ENCODE results near the gene CADM3.

Gene CADM3

DNA sequence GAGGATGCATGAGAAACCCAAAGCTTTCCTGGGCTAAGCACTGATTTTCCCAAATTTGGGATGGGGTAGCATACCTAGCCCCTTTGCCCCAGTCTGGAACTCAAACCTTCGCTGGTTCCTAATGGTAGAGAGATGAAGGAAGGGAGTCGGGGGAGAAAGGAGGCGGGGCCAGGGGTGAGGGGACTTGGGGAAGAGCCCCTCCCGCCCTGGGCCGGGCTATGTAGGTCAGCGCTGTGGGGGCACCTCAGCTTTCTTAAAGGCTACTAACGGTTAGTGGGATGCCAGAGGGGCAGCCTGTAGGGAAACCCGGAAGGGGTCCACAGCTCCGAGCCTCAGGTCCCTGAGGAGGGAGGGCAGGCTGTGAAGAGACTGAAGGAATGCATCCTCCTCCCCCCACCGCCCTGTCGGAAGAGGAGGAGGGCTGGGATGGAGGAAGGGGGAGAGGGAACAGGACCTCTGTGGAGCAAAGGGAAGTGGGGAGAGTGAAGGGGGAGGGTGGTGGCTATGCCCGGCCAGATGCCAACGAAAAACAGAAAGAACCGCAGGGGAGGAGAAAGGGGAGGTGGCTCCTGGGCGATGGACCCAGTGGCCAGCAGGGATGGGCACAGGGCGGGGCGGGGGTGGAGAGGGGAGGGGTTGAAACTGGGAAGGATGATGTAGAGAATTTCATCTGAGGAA is 1.3 kb downstream of the CADM3 start:
- ChIA-PET CTCF (interaction anchor here (0.6 kb wide), 1 partner anchor 756 kb away, joined by 3 read pairs; no protein-coding TSS in a partner anchor), POLR2A (ENCODE audit: low non-redundant PET) (no interaction called here)
- TF ChIP-seq, protein P1, sequence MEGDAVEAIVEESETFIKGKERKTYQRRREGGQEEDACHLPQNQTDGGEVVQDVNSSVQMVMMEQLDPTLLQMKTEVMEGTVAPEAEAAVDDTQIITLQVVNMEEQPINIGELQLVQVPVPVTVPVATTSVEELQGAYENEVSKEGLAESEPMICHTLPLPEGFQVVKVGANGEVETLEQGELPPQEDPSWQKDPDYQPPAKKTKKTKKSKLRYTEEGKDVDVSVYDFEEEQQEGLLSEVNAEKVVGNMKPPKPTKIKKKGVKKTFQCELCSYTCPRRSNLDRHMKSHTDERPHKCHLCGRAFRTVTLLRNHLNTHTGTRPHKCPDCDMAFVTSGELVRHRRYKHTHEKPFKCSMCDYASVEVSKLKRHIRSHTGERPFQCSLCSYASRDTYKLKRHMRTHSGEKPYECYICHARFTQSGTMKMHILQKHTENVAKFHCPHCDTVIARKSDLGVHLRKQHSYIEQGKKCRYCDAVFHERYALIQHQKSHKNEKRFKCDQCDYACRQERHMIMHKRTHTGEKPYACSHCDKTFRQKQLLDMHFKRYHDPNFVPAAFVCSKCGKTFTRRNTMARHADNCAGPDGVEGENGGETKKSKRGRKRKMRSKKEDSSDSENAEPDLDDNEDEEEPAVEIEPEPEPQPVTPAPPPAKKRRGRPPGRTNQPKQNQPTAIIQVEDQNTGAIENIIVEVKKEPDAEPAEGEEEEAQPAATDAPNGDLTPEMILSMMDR (conservative IDR thresholded peaks at IDR 0.05; ENCODE audit: low read depth), result no peak
- H3K27ac ChIP-seq, result peak overlapping the region; percentile 86
- peak; percentile 42 for DNase-seq (ENCODE audit: low spot score)

DNA sequence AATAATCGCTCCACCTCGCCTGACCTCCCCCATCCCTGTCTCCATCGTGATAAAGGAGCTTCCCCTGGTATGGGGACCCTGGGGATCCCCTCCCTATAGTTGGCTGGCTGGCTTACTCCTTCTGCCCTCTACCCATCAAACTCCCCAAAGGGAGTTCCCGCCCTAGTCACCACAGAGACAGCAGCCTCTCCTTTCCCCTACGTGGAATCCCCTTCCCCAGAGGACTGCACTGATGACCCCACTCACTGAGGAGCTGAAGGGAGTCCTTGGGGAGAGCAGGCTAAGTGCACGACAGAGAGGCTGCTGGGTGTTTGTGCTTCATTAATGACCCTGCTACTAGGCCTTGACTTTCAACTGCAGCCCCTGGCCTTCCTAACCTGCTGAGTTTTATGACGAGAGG is 1.9 kb downstream of the CADM3 start:
- ChIA-PET POLR2A (ENCODE audit: low non-redundant PET) (no interaction called here), CTCF (no interaction called here)
- H3K27ac ChIP-seq, result peak overlapping the region; percentile 86
- DNase-seq (ENCODE audit: low spot score), result no peak
- TF ChIP-seq, protein P1 (conservative IDR thresholded peaks at IDR 0.05; ENCODE audit: low read depth), result no peak

DNA sequence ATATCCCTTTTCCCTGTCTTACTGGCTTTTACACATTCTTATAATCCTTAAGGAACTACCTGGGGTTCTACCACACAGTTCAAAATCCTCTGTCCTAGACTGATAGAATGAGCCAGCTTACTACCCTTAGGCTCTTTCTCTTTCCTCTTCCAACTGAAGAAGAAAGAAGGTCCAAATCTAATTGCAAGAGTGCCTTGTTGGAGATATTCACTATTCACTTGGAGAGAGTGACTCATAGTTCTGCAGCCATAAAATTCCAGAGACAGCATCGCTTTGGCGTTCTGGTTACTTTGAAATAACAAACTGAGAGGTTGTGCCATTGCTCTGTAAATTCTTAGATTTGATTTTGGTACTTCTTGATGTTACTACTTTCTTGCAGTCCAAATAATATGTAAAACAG is 4.2 kb downstream of the CADM3 start:
- POLR2A ChIA-PET (ENCODE audit: low non-redundant PET), result no interaction called here
- TF ChIP-seq, protein P1 (conservative IDR thresholded peaks at IDR 0.05; ENCODE audit: low read depth), result no peak
- no peak for DNase-seq (ENCODE audit: low spot score)
- H3K27ac ChIP-seq, result no peak overlapping the region
- CTCF ChIA-PET, result interaction anchor here (1.2 kb wide), 1 partner anchor 19 kb away, joined by 3 read pairs; no protein-coding TSS in a partner anchor

DNA sequence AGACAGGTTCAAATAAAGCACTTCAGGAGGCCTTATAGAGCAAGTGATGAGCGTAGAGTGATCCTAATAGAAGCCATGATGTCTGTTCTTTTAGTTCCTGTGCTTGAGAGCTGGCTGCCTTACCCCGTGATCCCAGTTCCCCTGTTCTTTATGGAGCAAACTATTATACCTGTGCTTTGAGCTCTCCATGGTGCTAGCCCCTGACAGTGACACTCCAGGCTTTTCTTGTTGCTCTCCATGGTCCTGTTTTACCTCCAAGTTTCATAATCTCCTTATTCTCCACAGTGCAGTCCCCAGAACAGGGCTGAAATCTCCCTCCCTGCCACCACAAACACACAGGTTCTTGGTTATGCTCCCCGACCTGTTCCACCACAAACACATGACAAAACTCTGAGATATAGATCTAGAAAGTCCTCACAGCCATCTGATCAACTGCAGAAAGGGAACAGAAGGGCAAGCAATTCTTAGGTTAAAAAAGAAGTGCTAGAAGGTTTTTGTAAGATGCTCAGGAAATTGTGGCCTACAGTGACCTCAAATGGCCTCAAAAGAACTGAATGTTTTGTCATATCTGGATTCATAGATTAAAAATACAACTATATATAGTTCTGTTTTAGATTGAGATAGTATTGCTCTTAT is 6.0 kb downstream of the CADM3 start:
- ChIA-PET CTCF (interaction anchor here (0.5 to 1.0 kb wide), 2 partner anchors 20 to 622 kb away, joined by 3 read pairs; no protein-coding TSS in a partner anchor), POLR2A (ENCODE audit: low non-redundant PET) (no interaction called here)
- peak; percentile 71 for DNase-seq (ENCODE audit: low spot score)
- H3K27ac ChIP-seq, result no peak overlapping the region
- TF ChIP-seq, protein P1 (conservative IDR thresholded peaks at IDR 0.05; ENCODE audit: low read depth), result no peak

DNA sequence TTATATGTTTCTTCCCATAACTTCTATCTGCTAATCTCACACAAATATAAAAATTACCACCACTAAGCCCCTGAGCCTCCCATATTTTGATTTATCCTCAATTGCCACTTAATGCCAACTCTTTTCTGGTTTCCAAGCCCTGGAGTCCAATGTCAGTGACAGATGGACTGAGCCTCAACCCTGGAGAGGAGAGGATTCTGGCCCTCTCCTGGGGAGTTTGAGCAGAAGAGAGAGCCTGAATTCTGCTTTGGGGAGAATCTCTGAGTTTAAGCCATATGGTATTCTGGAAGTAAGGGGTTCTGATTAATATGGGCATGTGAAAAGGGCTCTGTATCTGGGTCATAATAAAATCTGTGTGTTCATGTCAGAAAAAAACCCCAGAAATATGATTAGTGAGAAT is 8.5 kb downstream of the CADM3 start:
- H3K27ac ChIP-seq, result no peak overlapping the region
- DNase-seq (ENCODE audit: low spot score), result no peak
- ChIA-PET CTCF (no interaction called here), POLR2A (ENCODE audit: low non-redundant PET) (no interaction called here)
- TF ChIP-seq, protein P1 (conservative IDR thresholded peaks at IDR 0.05; ENCODE audit: low read depth), result no peak

DNA sequence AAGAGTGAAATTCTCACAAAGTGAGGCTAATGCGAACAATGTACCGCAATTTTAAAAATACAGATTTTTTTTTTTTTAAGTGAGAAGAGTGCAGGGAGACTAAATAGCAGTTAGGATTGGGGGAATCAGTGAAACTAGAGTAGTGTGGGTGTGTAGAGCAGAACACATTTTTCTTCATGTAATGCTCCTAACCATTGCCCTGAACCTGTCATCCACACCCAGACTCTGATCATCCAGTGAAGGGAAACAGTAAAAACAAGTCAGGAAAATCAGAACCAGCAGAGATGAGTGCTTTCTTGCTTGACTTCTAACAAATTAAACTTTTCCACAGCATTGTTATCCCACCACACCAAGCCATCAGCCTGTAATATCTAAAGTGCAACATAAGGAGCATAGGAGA is 9.1 kb downstream of the CADM3 start:
- CTCF ChIA-PET, result interaction anchor here (1.0 kb wide), 1 partner anchor 18 kb away, joined by 3 read pairs; no protein-coding TSS in a partner anchor
- TF ChIP-seq, protein P1 (conservative IDR thresholded peaks at IDR 0.05; ENCODE audit: low read depth), result no peak
- POLR2A ChIA-PET (ENCODE audit: low non-redundant PET), result no interaction called here
- H3K27ac ChIP-seq, result no peak overlapping the region
- no peak for DNase-seq (ENCODE audit: low spot score)
